Umbilical cord (tissue), 2 donors: ENCODE results near the gene CAMSAP2. TPM values are rescaled to one million over a fixed set of nuclear protein-coding genes. Genes with fewer than 3 reads are reported as not detected.

Experiments
- DNase-seq: peaks from one replicate; pipeline ENCODE4 v3.0.0-alpha.2; 2015; ENCODE audit warnings: low spot score
- total RNA-seq: library from RNA; depleted of rRNA; stranded (reverse); fragments of >200 nt; gene quantifications from one replicate; pipeline ENCODE4 v1.2.3, GENCODE V29; 2014; ENCODE audit warnings: low replicate concordance; ENCODE audit not compliant: insufficient read depth

The CAMSAP2 gene
- total RNA-seq, 1 donor from 2014 or later = 36.1 TPM

DNA sequence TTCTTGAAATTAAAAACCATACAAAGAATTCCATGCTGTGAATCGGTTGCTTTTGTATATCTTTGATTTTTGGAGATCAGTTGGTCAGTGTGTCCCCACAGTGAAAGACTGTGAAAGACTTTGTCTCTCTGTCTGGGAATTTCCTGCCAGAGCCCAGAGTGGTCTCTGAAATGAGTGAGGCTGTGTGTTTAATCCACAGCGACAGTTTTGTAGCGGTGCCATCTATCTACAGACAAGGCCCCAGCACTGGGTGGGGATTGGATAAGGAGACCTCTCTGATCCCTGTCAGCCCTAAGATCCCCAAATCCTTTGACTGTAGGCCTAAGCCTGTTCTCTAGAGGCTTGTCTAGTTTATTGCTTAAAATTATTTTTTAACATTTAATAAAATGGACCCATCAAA, 144.4 kb downstream of the CAMSAP2 start:
- no peak for DNase-seq

DNA sequence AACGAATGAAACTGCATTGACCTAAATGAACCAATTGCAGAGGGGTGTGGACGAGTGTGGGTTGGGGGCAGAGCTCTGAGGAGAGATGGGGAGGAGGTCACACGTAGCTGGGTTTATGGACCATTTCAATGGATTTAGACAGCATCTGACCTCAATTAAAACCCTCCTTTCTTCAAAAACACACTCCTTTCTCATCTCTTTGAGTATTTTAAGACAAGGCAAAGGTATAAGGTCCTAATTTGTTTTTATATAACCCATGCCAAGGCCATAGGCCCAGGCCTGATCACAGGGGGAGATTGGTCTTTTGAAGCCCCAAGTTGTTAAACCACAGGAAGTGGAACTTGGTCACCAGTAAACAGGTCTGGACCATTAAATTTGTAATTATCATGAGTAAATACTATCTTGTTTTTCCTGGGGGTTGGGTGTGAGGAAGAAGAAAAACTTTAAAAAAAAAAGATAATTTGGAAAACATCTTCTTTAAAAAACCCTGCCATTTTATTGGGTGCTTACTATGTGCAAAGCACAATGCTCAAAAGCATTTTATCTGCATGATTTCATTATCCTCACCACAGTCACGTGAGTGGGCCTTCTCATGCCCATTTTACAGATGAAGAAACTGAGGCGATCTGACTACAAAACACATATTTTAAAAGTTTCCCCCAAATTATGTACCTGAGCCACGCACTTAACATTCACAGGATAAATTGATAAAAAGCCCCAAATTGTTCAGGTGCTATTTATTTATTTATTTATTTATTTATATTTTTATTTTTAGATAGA, 147.1 kb downstream of the CAMSAP2 start:
- no peak for DNase-seq

DNA sequence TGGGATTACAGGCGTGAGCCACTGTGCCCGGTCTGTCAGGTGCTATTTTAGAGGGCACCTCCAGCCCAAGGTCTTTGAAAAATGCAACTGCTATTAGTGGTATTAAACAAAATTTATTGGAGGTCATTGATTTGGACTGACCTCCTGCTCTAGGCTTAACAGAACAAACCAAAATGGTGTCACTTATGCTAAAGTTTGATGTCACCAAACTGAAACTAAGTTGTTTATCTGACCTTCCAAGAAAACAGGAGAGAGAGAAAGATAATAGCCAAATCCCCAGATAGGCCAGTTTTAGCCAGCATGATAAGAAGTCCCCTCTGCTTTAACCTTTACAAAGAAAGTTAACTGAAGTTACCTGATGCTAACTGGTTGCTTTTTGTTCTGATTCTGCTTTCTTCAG, 147.9 kb downstream of the CAMSAP2 start:
- DNase-seq = no peak

DNA sequence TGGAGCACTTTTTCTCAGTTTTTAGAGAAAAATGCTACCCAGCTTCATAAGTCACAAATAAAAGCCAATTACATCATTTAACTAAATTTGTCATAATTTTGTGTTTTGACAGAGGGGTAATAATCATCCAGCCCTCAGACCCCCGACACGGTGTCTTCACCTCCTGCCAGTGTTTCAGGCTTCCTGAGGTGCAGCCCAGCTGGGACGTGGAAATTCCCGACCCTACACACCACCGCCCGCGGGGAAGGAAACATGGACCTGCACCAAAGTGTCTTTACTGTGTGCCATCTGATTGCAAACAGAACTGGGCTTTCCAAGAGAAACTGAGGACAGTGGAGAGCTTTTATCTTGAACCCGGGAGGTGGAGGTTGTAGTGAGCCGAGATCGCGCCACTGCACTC, 148.3 kb downstream of the CAMSAP2 start:
- no peak for DNase-seq

DNA sequence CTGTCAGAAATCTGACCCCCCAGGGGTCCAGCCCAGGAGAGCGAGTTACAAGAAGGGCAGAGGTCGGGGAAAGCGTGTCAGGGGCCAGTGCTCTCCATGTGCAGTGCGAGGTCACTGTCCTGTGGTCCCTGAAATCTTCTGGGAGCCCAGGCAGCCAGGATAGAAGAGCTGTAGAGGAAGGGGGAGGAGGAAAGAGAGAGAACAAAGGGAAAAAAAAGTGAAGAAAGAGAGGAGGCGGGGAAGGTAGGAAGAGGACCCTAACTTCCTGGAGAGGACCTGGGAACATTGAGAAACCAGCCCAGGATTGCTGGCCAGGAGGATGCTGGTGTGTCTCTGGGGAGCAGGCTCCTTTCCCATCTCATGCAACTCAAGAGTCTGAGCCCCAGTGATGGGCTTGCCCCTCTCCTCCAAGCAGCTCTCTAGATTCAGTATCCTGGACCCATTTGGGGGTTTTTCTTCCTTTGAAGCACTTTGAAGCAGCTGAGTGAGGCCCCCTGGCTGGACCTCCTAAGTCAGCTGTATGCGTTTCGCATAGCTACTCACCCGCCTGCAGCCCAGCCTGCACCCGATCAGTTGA, 149.2 kb downstream of the CAMSAP2 start:
- no peak for DNase-seq

DNA sequence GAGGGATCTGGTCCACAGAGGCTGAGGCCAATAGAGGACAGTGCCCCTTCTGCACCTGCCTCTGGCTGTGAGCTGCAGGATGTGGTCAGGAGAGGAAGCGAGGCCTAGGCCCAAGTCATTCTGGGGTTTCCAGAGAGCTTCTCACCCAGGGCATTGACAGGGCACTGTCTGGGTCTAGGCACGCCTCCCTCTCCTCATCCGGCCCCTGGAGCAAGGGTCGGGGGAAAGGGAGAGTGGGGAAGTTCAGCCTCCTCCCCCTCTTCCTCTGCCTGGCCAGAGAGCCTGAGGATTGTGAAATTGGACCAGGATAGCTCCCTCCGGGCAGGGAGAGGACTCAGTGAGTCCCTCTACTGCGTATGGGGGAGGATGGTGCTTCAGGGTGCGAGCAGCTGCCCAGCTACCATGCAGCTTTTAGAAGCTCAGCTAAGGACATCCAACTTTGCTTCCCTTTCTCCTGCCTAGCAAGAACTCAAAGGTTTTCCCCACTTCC, 149.7 kb downstream of the CAMSAP2 start:
- DNase-seq = no peak

DNA sequence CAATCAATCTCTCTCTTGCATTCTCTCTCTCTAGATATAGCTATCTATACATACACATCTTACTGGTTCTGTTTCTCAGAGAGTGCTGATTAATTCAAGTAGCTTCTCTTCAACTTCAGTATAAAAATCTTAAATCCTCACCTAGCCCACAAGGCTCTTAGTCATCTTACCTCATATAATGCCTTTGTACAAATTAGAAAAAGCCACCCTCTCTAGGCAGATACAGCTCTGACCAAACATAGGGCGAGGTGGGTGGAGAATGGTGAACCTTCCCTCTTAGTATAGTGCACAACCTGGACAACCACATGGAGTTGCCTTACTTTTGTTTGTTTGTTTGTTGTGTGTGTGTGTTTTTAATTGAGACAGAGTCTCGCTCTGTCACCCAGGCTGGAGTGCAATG, 150.9 kb downstream of the CAMSAP2 start:
- DNase-seq = no peak

DNA sequence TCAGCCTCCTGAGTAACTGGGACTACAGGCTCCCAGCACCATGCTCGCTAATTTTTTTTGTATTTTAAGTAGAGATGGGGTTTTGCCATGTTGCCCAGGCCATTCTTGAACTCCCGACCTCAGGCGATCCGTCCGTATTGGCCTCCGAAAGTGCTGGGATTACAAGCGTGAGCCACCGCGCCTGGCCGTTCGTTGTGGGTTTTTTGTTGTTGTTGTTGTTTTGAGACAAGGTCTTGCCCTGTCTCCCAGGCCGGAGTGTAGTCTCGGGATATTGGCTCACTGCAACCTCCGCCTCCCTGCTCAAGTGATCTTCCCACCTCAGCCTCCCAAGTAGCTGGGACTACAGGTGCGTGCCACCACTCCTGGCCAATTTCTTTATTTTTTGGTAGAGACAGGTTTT, 151.3 kb downstream of the CAMSAP2 start:
- no peak for DNase-seq

DNA sequence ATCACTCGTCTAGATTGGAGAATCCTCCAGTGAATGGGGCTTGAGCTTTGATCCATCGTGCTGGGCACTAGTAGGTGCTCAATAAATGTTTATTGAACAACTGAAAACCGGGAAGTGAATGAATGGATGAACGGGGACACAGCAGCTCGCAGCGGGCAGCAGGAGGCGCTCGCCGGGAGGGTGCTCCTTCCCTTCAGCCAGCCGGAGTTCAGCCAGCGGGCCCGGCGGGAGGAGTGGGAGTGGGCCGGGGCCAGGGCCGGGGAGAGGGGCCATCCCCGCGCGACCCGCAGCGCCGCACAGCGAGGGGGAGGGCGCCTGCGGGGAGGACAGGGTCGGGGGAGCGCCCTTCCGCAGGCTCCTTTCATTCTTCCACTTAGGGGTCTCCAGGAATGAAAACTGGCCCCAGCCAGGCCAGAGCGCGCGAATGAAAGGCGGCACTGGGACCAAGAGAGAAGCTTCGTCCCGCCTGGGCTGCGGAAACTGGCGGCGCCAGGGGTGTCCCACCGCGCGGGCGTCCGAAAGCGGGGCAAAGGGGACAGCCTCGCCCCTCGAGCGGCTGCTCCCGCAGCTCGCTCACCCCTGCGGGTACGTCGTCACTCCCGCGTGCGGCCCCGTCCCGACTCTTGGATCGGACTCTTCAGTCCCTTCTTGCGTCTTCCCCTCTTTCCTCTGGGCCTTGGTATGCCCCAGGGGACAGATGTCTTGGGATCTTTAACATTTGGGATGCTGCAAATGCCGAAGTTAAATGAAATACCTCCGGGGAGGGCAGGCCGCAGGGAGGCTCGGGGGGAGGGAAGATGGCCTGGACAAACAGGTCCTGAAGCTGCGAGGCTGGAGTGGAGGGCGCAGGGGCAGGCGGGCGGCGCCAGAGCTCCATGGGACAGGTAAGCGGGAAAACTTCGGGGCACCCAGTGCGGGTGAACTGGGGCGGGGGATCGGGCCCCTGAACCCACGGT, 152.4 kb downstream of the CAMSAP2 start:
- DNase-seq = peak; percentile 73

DNA sequence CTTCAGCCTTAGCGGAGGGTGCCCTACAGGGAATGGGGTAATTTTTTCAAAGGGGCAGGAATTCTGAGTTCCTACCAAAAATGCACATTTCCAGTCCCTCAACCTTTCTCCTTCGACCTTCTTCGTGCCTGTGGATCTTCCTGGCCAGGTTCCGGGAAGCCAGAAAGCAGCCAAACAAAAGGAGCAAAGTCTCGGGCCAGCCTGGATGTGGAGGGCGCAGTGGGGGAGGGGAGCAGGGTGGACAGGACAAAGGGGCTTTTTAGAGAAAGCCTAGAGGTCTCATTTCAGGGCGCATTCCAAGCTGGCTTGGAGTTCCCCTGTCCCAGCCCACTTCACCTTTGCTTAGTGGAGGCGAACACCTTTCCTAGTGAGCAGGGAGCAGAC, 153.1 kb downstream of the CAMSAP2 start:
- no peak for DNase-seq

DNA sequence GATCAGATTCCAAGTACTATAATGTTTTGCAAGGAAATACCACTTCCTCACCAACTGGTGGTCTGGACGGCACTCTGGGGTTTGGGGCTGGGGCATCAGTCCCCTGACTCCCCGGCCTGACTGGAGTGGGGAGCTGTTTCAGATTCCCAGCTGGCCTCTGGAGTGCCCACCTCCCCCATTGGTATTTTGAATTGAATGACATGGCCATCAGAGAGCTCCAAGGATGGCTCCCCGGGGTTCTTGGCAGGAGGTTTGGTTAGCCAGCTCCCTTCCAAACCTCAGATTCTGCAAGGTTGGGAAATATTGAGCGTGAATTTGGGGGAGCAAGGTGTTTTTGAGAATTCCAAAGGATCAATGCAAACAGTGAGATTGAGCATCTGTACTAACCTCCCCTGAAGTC, 153.9 kb downstream of the CAMSAP2 start:
- DNase-seq = no peak

DNA sequence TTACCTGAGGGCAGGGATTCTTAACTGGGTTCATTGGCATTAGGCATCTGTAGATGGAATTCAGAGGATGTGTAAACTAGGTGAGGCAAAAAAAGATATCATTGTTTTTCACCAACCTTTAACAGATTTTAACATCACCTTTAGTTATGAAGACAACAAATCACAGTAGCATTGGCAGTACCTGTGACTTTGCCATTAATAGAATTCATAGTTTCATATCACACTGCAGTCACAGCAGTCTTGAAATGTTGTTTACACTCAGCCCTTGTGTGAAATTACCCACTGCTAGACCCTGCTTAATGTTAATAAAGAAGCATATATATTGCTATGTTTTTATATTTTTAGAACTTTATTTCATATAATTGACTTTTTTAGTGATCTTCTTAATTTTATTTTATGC, 154.3 kb downstream of the CAMSAP2 start:
- DNase-seq = no peak

DNA sequence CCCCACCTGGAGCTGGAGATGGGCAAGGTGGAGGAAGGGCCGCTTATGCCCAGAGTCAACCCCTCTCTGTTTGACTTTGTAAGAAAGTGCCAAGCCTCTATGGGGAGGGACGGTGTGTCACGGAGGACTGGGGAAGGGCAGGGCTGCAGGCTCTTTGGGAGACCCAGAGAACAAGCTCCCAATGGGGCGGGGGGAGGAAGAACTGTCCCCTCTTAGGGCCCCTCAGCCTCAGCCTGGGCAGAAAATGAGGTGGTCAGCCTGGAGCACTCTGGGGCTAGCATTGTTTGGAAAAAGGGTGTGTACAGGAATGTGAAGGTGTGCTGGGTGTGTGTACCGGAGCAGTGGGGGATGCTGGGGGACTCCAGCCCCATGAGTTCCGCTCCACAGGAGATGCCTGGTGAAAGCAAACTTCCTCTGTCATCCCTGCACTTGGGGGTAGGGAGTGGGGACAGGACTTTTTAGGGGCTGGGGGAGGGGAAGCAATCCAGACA, 154.8 kb downstream of the CAMSAP2 start:
- DNase-seq = peak; percentile 7

DNA sequence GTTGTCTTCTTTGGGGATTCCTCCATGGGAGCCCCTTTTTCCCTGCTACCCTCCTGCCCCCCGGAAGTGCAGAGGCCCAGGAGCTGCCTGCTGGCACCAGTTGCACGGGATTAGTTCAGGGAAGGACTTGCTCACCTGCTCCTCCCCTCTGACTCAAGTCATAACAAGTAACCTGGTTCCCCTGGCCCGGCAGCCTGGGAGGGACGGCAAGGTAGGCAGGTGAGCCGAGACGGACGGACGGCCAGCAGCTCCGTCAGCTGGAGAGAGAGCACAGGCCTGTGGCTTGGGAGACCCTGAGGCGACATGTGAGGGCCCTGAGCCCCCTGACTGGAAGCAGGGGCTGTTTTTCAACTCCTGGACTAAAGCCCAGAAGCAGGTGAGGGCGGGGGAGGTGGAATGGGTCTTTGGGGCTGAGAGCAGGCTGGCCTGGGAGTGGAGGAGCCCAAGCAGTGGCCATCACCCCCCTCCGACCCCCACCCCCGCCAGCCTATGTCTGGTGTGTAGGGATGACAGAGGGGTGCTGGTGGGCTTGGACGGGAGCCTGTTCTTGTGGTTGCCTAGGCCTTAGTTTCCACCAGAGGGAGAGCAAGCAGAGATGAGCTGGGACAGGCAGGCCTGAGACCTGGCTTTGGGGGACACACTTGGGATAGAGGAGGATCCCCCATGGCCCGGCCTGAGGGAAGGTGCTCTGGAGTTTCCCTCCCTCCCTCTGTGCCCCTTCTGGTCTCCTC, 156.2 kb downstream of the CAMSAP2 start, which contains the start of gene INAVA:
TSS of gene INAVA (plus strand) at position 189 of the 731 bp plus-strand sequence. CDS start 3,501 bp downstream, outside the sequence.
- DNase-seq = peak; percentile 55

DNA sequence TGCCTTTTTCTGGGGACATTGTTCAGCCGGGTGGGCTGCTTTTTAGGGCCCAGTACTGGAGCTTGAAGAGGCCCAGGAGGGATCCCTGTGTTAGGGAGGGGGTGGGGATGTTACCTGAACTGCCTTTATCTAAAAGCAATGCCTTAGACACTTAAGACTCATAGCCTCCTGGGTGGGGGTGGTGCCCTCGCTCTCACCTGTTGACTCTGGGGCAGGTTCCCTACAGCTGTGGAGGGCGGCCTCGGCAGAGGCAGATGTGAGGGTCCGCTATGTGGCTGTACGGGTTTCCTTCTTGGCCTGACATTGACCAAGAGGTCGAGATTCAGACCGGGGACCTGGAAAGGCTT, 156.7 kb downstream of the CAMSAP2 start:
- no peak for DNase-seq

DNA sequence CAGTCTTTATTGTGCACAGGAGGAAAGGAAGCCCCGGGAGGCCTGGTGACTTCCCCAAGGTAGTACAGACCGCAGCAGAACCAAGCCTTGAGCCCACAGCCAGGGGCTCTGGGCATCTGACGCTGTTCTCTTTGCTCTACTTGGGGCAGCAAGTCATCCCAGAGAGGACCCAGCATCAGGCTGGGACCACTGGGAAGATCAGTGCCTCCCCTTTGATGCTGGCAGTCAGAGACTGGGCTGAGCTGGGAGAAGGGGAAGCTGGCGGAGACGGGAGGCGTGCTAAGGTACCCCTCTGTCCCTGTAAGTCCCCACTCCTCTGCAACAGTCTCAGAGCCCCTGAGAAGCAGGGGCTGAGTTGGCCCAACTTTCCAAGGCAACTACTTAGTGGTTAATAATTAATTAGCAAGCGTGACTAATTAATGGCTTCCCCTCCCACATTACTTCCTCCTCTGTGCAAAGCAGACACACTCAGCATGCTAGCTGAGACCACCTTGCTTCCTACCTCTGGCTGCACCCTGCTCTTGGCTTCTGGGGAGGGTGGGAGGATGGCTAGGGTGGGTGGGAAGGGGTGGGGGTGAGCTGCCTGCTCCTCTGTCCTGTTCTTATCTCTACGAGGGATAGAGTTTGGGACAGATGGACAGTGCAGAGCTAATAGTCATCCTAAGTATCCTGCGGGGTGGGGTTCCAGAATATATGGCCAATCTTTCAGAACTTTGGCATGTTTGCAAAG, 157.3 kb downstream of the CAMSAP2 start:
- no peak for DNase-seq

DNA sequence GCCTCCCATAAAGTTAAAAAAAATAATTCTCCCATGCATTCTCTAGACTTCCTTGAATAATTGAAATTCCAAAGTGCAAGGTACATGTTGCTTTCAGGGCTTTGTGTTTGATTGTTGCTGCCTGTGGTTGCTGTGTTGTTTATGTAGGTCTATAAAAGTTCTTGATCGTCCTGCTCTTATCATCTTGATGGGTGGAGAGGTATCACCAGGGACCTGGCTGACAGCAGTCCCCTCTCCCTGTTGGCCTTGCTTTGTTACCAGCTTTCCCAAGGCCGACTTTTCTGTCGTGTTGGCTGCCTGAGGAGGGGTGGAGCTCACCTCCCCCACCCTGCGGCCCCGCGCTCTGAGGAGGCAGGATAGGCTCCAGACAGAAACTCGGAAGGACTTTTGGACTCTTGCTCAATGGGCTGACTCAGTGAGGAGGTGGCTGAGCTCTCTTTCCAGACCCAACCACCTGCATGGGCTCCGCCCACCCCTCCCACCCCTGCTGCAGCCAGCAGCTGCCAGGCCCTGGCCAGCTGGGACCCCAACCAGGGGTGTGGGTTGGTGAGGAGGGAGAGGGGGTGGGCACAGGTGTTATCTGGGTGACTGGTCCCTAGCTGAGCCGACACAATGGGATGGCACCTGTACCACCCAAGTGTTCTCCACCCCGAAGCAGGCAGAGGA, 158.0 kb downstream of the CAMSAP2 start:
- DNase-seq = peak; percentile 50

DNA sequence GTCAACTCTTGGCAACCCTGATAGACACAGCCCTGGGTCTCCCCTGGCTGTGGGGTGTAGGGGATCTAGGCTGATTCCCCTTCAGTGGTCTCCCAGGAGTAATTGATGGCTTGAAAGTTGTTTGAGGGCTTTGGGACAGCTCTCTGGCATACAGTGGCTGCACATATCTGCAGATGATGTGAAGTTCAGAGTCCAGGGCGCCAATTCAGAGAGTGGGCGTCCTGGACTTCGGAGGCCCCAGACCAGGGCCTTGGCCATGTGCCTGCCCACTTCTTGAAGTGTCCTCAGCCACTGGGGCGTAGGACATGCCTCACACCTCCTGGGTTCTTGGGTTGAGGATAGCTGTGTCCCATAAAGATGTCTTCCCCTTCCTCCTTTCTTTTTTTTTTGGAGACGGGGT, 158.6 kb downstream of the CAMSAP2 start:
- DNase-seq = no peak

DNA sequence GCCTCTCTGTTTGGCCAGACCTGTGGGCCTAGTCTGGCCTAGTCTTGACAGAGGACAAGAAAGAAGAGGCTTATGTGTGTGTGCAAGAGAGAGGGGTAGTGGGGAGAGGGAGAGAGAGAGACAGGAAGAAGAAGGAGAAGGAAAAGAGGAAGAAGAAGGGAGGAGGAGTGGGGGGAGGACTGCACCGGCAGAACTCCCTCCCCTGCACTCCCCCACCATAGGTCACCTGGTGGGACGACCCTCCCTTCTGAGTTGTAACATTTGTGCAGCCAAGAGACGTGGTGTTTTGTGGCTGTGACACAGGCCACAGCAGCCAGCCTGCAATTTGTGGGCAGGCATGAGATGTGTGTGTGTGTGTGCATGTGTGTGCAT, 160.3 kb downstream of the CAMSAP2 start:
- DNase-seq = no peak

DNA sequence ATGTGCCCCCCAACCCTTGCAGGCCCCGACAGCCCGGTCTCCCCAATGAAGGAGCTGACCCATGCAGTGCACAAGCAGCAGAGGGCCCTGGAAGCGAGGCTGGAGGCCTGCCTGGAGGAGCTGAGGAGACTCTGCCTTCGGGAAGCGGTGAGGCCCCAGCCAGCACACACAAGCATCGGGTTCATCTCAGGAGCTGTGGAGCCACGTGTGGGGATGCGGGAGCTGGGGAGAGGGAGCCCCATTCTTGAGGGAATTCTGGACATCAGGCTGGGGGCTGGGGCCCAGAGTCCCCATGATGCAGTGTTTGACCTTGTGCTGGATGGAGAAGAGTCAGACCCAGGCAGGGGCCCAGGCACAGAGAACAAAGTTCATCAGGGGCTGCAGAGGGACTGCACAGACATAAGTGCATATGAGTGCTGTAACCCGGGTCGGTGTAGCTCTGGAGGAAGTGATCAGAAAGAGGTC, 160.8 kb downstream of the CAMSAP2 start:
- no peak for DNase-seq
